H1 (cell line): ENCODE measurements around the gene PRCP. TPM values are rescaled to one million over a fixed set of nuclear protein-coding genes. Genes with fewer than 3 reads are reported as not detected.

ENCODE experiments used
- CTCF ChIA-PET: fragments of 300-600 bp; sonication (Branson Sonifier 250); formaldehyde crosslinking; loops from one replicate; lab custom pipeline; 2021; ENCODE audit not compliant: partially characterized antibody; lab: Charles Lee
- POLR2A ChIA-PET: fragments of 300-600 bp; sonication (Branson Sonifier 250); formaldehyde crosslinking; loops from one replicate; lab custom pipeline; 2021; ENCODE audit warnings: inconsistent platforms; ENCODE audit not compliant: partially characterized antibody; lab: Charles Lee
- DNase-seq, 2 experiments: peaks; one replicate each; pipeline versions ENCODE4 v3.0.0 to v3.0.0-alpha.2; 2010 to 2022; ENCODE audit warnings: low spot score in 2 of 2, low read depth in 1 of 2, mixed read lengths in 1 of 2
- FAIRE-seq: peaks from 2 replicates; lab custom pipeline; 2011; peaks lifted over from hg19 to GRCh38; lab: Jason Lieb, UNC
- H2AFZ ChIP-seq: 2 replicates; pipeline ENCODE4 v1.8.1; 2012; ENCODE audit warnings: low read length, inconsistent platforms
- H2AK5ac ChIP-seq: 2 replicates; pipeline ENCODE4 v1.6.1; 2013; ENCODE audit warnings: low read depth, low read length
- H2BK120ac ChIP-seq: replicated peaks from 2 replicates; pipeline ENCODE3; 2013; ENCODE audit warnings: low read depth, low read length, inconsistent platforms
- H2BK12ac ChIP-seq: 2 replicates; pipeline ENCODE4 v1.6.1; 2013; ENCODE audit warnings: low read depth, low read length
- H2BK15ac ChIP-seq: 2 replicates; pipeline ENCODE4 v1.6.1; 2013; ENCODE audit warnings: low read length
- H2BK20ac ChIP-seq: 2 replicates; pipeline ENCODE4 v1.6.1; 2013; ENCODE audit warnings: low read length
- H2BK5ac ChIP-seq: 2 replicates; pipeline ENCODE4 v1.6.1; 2013; ENCODE audit warnings: low read depth, low read length
- H3K14ac ChIP-seq: 2 replicates; pipeline ENCODE4 v1.6.1; 2013; ENCODE audit warnings: inconsistent platforms; ENCODE audit not compliant: insufficient read length
- H3K18ac ChIP-seq: 2 replicates; pipeline ENCODE4 v1.6.1; 2013; ENCODE audit warnings: low read length; ENCODE audit errors: extremely low read depth
- H3K23ac ChIP-seq: 2 replicates; pipeline ENCODE4 v1.6.1; 2013; ENCODE audit warnings: inconsistent platforms; ENCODE audit not compliant: insufficient read length
- H3K23me2 ChIP-seq: 2 replicates; pipeline ENCODE4 v1.6.1; 2013; ENCODE audit warnings: low read depth, low read length
- H3K27ac ChIP-seq: 2 replicates; pipeline ENCODE4 v1.6.1; 2011; ENCODE audit warnings: low read depth, low read length, inconsistent platforms
- H3K27me3 ChIP-seq, 4 experiments: replicated peaks in 1 of 4; 1 replicate in 1 of 4; 2 replicates in 3 of 4; pipeline versions ENCODE4 v1.6.1 to v1.8.1; 2011 to 2013; ENCODE audit warnings: low read length in 3 of 4, mild to moderate bottlenecking in 3 of 4, inconsistent platforms in 2 of 4, mixed read lengths in 2 of 4, moderate library complexity in 1 of 4; ENCODE audit not compliant: control insufficient read depth in 3 of 4, insufficient read depth in 3 of 4; ENCODE audit errors: extremely low read depth in 1 of 4
- H3K36me3 ChIP-seq, 4 experiments: 2 replicates each; pipeline versions ENCODE4 v1.6.1 to v1.8.1; 2011 to 2013; ENCODE audit warnings: mild to moderate bottlenecking in 4 of 4, low read length in 3 of 4, moderate library complexity in 2 of 4, control low read depth in 1 of 4, inconsistent platforms in 1 of 4; ENCODE audit not compliant: insufficient read depth in 4 of 4, control insufficient read depth in 2 of 4
- H3K4ac ChIP-seq: replicated peaks from 2 replicates; pipeline ENCODE3; 2013; ENCODE audit warnings: low read length, low read depth, mixed read lengths, inconsistent platforms; ENCODE audit not compliant: insufficient read length
- H3K4me1 ChIP-seq, 4 experiments: replicated peaks in 1 of 4; 1 replicate in 1 of 4; 2 replicates in 3 of 4; pipeline versions ENCODE4 v1.6.1 to v1.8.1; 2011 to 2013; ENCODE audit warnings: low read length in 3 of 4, inconsistent platforms in 2 of 4, mixed read lengths in 1 of 4; ENCODE audit not compliant: insufficient read depth in 4 of 4, control insufficient read depth in 3 of 4
- H3K4me2 ChIP-seq, 2 experiments: 2 replicates each; pipeline versions ENCODE4 v1.6.1 to v1.8.1; 2011 to 2013; ENCODE audit warnings: low read depth in 2 of 2, low read length in 2 of 2, control low read depth in 1 of 2, inconsistent platforms in 1 of 2, mild to moderate bottlenecking in 1 of 2; ENCODE audit not compliant: insufficient read depth in 1 of 2
- H3K4me3 ChIP-seq, 4 experiments: fragments of 200-600, 300-600 bp in 1 of 4; sonication (generic), shearing (Covaris generic), sonication (Bioruptor Twin) in 1 of 4; 2 replicates each; pipeline versions ENCODE4 v1.5.1 to v1.8.1; 2011 to 2016; ENCODE audit warnings: low read length in 4 of 4, low read depth in 3 of 4, control low read depth in 2 of 4, inconsistent platforms in 2 of 4, mild to moderate bottlenecking in 2 of 4, mixed read lengths in 1 of 4, moderate library complexity in 1 of 4; ENCODE audit not compliant: insufficient read depth in 2 of 4; ENCODE audit errors: extremely low read depth in 1 of 4
- H3K56ac ChIP-seq: replicated peaks from 2 replicates; pipeline ENCODE3; 2013; ENCODE audit warnings: low read depth, mild to moderate bottlenecking, mixed read lengths, low read length, inconsistent platforms; ENCODE audit not compliant: insufficient read length
- H3K79me1 ChIP-seq: 2 replicates; pipeline ENCODE4 v1.6.1; 2013; ENCODE audit warnings: low read depth, low read length, control low read depth
- H3K79me2 ChIP-seq, 2 experiments: 2 replicates each; pipeline versions ENCODE4 v1.6.1 to v1.8.1; 2012 to 2013; ENCODE audit warnings: low read length in 2 of 2, mild to moderate bottlenecking in 2 of 2, inconsistent platforms in 1 of 2; ENCODE audit not compliant: insufficient read depth in 2 of 2, control insufficient read depth in 1 of 2
- H3K9ac ChIP-seq, 4 experiments: replicated peaks in 1 of 4; 1 replicate in 1 of 4; 2 replicates in 3 of 4; pipeline versions ENCODE4 v1.6.1 to v1.8.1; 2011 to 2013; ENCODE audit warnings: low read depth in 3 of 4, low read length in 3 of 4, control low read depth in 2 of 4, mild to moderate bottlenecking in 2 of 4, moderate library complexity in 2 of 4, inconsistent platforms in 1 of 4; ENCODE audit errors: extremely low read depth in 1 of 4
- H3K9me3 ChIP-seq, 2 experiments: 2 replicates each; pipeline versions ENCODE4 v1.6.1 to v1.8.1; 2012 to 2013; ENCODE audit warnings: mild to moderate bottlenecking in 2 of 2, moderate library complexity in 2 of 2, control low read depth in 1 of 2, inconsistent platforms in 1 of 2, low read depth in 1 of 2, low read length in 1 of 2, mixed read lengths in 1 of 2; ENCODE audit not compliant: insufficient read depth in 2 of 2
- H4K20me1 ChIP-seq, 2 experiments: replicated peaks in 1 of 2; 2 replicates each; pipeline versions ENCODE3 to v1.8.1; 2011 to 2013; ENCODE audit warnings: inconsistent platforms in 2 of 2, low read length in 2 of 2, mild to moderate bottlenecking in 1 of 2; ENCODE audit not compliant: insufficient read depth in 2 of 2, control insufficient read depth in 1 of 2
- H4K5ac ChIP-seq: 2 replicates; pipeline ENCODE4 v1.6.1; 2013; ENCODE audit warnings: low read length, low read depth, mixed read lengths, inconsistent platforms; ENCODE audit not compliant: insufficient read length
- H4K8ac ChIP-seq: 2 replicates; pipeline ENCODE4 v1.8.0; 2013; ENCODE audit warnings: mild to moderate bottlenecking, moderate library complexity, low read length, inconsistent platforms; ENCODE audit not compliant: insufficient read depth; ENCODE audit errors: extremely low read depth
- H4K91ac ChIP-seq: replicated peaks from 2 replicates; pipeline ENCODE3; 2013; ENCODE audit warnings: low read length, mixed read lengths, inconsistent platforms; ENCODE audit not compliant: insufficient read length
- ATF3 ChIP-seq: IDR thresholded peaks from 2 replicates; pipeline ENCODE4 v1.6.1; 2011; ENCODE audit warnings: low read depth, mild to moderate bottlenecking, low read length; ENCODE audit not compliant: insufficient read depth
- JUN ChIP-seq: IDR thresholded peaks from 2 replicates; pipeline ENCODE4 v1.6.1; 2011; ENCODE audit warnings: low read depth, mild to moderate bottlenecking, improper control_type of control experiment, low read length
- POU5F1 ChIP-seq: IDR thresholded peaks from 2 replicates; pipeline ENCODE4 v1.6.1; 2011; ENCODE audit warnings: low read depth, mild to moderate bottlenecking, low read length, moderate library complexity
- SRF ChIP-seq: IDR thresholded peaks from 2 replicates; pipeline ENCODE4 v1.6.1; 2011; ENCODE audit warnings: mild to moderate bottlenecking, low read depth, low read length, moderate library complexity
- USF2 ChIP-seq: IDR thresholded peaks from 2 replicates; pipeline ENCODE4 v1.6.1; 2011; ENCODE audit warnings: low read length, improper control_type of control experiment
- WGBS, 2 experiments: shearing (Covaris generic) in 1 of 2; methylation state at CpG; one replicate each; pipeline versions ENCODE4 v1.1.6 to v1.1.7; 2013 to 2015; ENCODE audit warnings: low lambda C conversion rate in 2 of 2, mixed read lengths in 2 of 2, inconsistent platforms in 1 of 2, low coverage in 1 of 2, missing lambda C conversion rate in 1 of 2; ENCODE audit not compliant: insufficient replicate concordance in 2 of 2, insufficient coverage in 1 of 2, insufficient read length in 1 of 2; ENCODE audit errors: extremely low coverage in 1 of 2, missing lambda C conversion rate in 1 of 2; 5-methylcytosine and 5-hydroxymethylcytosine counted together
- polyA plus RNA-seq, 7 experiments: library from polyadenylated mRNA; depleted of rRNA in 3 of 7; stranded (reverse) in 5 of 7; unstranded in 2 of 7; fragments of >200 nt in 5 of 7; fragments of 200-250 nt in 2 of 7; gene quantifications; 1 replicate in 5 of 7; 2 replicates in 1 of 7; 4 replicates in 1 of 7; pipeline versions ENCODE4 v1.2.1 to v1.2.3, GENCODE V29; 2011 to 2013; ENCODE audit warnings: missing spikeins in 2 of 7, mixed read lengths in 2 of 7
- total RNA-seq: library from RNA; stranded (reverse); fragmentation: NEBNext Ultra II Directional; extraction: Animal tissue kit (Norgen Biotek cat#: 25700); gene quantifications from 2 replicates; pipeline ENCODE4 v1.2.1, GENCODE V29; 2021

Gene PRCP
- total and polyA plus RNA-seq, 2 of the 8 experiments (the other 6 are each of a cell fraction or from before 2014, with no cell fraction given) = 63.8 to 84.4 TPM

- H3K4me3 ChIP-seq = no peak overlapping the region
- 0 out of 2 replicates have a peak, but pooled peaks cover 2% of the 10 kb centered on the region for H3K23me2 ChIP-seq
- no peak overlapping the region for H4K8ac ChIP-seq
- H3K9ac ChIP-seq = no peak overlapping the region; a peak in 1 of 7 replicates
- H2BK15ac ChIP-seq = no peak overlapping the region
- DNase-seq (no peak), FAIRE-seq (no peak)
- H3K18ac ChIP-seq = no peak overlapping the region
- H3K79me2 ChIP-seq = no peaks in the 10 kb centered on the region
- CTCF ChIA-PET = interaction anchor here (1.2 to 1.8 kb wide), 2 partner anchors 8 to 122 kb away, joined by 3 to 5 read pairs; no protein-coding TSS in a partner anchor
- H2AK5ac ChIP-seq = no peak overlapping the region
- H3K27ac ChIP-seq = no peak overlapping the region
- TF ChIP-seq ATF3 = no peak
- TF ChIP-seq SRF = no peak
- TF ChIP-seq POU5F1 = no peak
- no peak for TF ChIP-seq JUN
- TF ChIP-seq USF2 = no peak
- H2AFZ ChIP-seq = no peak overlapping the region
- H2BK12ac ChIP-seq = no peak overlapping the region
- peaks cover 0 to 5% (median 2%) of the 10 kb centered on the region in 4 experiments; a peak in 2 of 7 replicates for H3K4me1 ChIP-seq
- 93% methylated on average over 2 of the region's 2 CpGs; no CpG with 5 or more reads in 1 of the 2 experiments for WGBS, 2 experiments
- no peak overlapping the region for H2BK20ac ChIP-seq
- H3K4ac ChIP-seq = no peak overlapping the region
- H2BK120ac ChIP-seq = no peak overlapping the region
- no peaks in the 10 kb centered on the region for H3K79me1 ChIP-seq
- no peak overlapping the region for H4K91ac ChIP-seq
- H3K27me3 ChIP-seq = no peaks in the 10 kb centered on the region
- no peak overlapping the region for H3K14ac ChIP-seq
- H2BK5ac ChIP-seq = no peak overlapping the region
- POLR2A ChIA-PET = no interaction called here
- no peak overlapping the region for H3K4me2 ChIP-seq
- no peak overlapping the region for H3K56ac ChIP-seq
- peaks cover 0 to 3% (median 2%) of the 10 kb centered on the region in 4 experiments; a peak in 1 of 8 replicates for H3K36me3 ChIP-seq
- no peaks in the 10 kb centered on the region for H3K9me3 ChIP-seq
- no peak overlapping the region for H3K23ac ChIP-seq
- no peaks in the 10 kb centered on the region for H4K20me1 ChIP-seq
- no peak overlapping the region for H4K5ac ChIP-seq
Observed at GRCh38 chr11:82842019-82842418, 58.2 kb downstream of the PRCP start.
